A549 (cell line): ENCODE measurements around the gene NDC1. TPM values are rescaled to one million over a fixed set of nuclear protein-coding genes. Genes with fewer than 3 reads are reported as not detected.

ENCODE experiments used
- ATAC-seq, 2 experiments: fragments of 200-7000 bp in 1 of 2; fragments of >200 bp in 1 of 2; cut with Nextera tagmentation in 1 of 2; cut with Tn5 transposase in 1 of 2; 3 replicates each; pipeline versions ENCODE4 v1.8.0 to v1.9.1; 2018 to 2020; ENCODE audit warnings: mild to moderate bottlenecking in 1 of 2, moderate library complexity in 1 of 2
- CTCF ChIA-PET: fragments of 300-600 bp; sonication (Branson Sonifier 250); formaldehyde crosslinking; extraction: SDS; loops from one replicate; lab custom pipeline; 2021; ENCODE audit warnings: antibody characterized with exemption, inconsistent platforms; lab: Yijun Ruan, JAX
- POLR2A ChIA-PET: fragments of 350-600 bp; formaldehyde crosslinking; extraction: SDS; loops from one replicate; lab custom pipeline; 2021; ENCODE audit warnings: antibody characterized with exemption, inconsistent platforms; lab: Yijun Ruan, JAX
- DNase-seq, 2 experiments: peaks; one replicate each; pipeline versions ENCODE4 v3.0.0 to v3.0.0-alpha.2; 2011 to 2016; ENCODE audit warnings: low read depth in 1 of 2, low spot score in 1 of 2
- FAIRE-seq: peaks from 2 replicates; lab custom pipeline; 2011; peaks lifted over from hg19 to GRCh38; lab: Jason Lieb, UNC
- H3K27ac ChIP-seq, 2 experiments: fragments of >200 bp; sonication (Bioruptor Twin); formaldehyde crosslinking; 3 replicates each; pipeline ENCODE4 v1.5.1; 2016 to 2017
- H3K4me1 ChIP-seq: fragments of >200 bp; sonication (Bioruptor Twin); formaldehyde crosslinking; 3 replicates; pipeline ENCODE4 v1.6.1; 2016
- H3K4me2 ChIP-seq: fragments of >200 bp; sonication (Bioruptor Twin); formaldehyde crosslinking; 3 replicates; pipeline ENCODE4 v1.6.1; 2016
- H3K4me3 ChIP-seq: fragments of >200 bp; sonication (Bioruptor Twin); formaldehyde crosslinking; 3 replicates; pipeline ENCODE4 v1.5.1; 2016
- H3K9me3 ChIP-seq: fragments of >200 bp; sonication (Bioruptor Twin); formaldehyde crosslinking; 3 replicates; pipeline ENCODE4 v1.6.1; 2016
- ATOH8 ChIP-seq: fragments of 250-450 bp; sonication (Bioruptor Pico); IDR thresholded peaks from 2 replicates; pipeline ENCODE4 v1.5.0; 2020; ENCODE audit warnings: low read depth, mild to moderate bottlenecking, moderate library complexity
- CHD2 ChIP-seq: fragments of 150-350 bp; IDR thresholded peaks from 2 replicates; pipeline ENCODE4 v1.6.1; 2014; ENCODE audit warnings: low read length; ENCODE audit not compliant: partially characterized antibody
- ESRRA ChIP-seq: fragments of 150-350 bp; IDR thresholded peaks from 2 replicates; pipeline ENCODE4 v1.6.1; 2014; ENCODE audit warnings: mild to moderate bottlenecking, low read length, borderline replicate concordance
- FOXS1 ChIP-seq: fragments of 250-450 bp; sonication (Bioruptor Pico); IDR thresholded peaks from 2 replicates; pipeline ENCODE4 v1.5.0; 2020; ENCODE audit warnings: mild to moderate bottlenecking, moderate library complexity
- HOXA7 ChIP-seq: fragments of 250-450 bp; sonication (Bioruptor Pico); IDR thresholded peaks from 2 replicates; pipeline ENCODE4 v1.5.0; 2020; ENCODE audit warnings: mild to moderate bottlenecking, moderate library complexity
- HOXB5 ChIP-seq: fragments of 250-450 bp; sonication (Bioruptor Pico); IDR thresholded peaks from 2 replicates; pipeline ENCODE4 v1.5.0; 2020; ENCODE audit warnings: mild to moderate bottlenecking, moderate library complexity
- JUN ChIP-seq, 2 experiments: fragments of >200 bp; sonication (Bioruptor Twin); formaldehyde crosslinking; IDR thresholded peaks; 2 replicates in 1 of 2; 3 replicates in 1 of 2; pipeline ENCODE4 v1.6.1; 2016 to 2017
- KDM1A ChIP-seq: fragments of 200-600 bp; sonication (generic); IDR thresholded peaks from 2 replicates; pipeline ENCODE4 v1.6.1; 2016; ENCODE audit warnings: low read depth, mild to moderate bottlenecking
- MAFK ChIP-seq: fragments of 450-650 bp; IDR thresholded peaks from 2 replicates; pipeline ENCODE4 v1.6.1; 2014; ENCODE audit not compliant: partially characterized antibody
- PBX3 ChIP-seq: IDR thresholded peaks from 2 replicates; pipeline ENCODE4 v1.6.1; 2012
- POLR2A ChIP-seq: IDR thresholded peaks from 2 replicates; pipeline ENCODE4 v1.6.1; 2012; ENCODE audit warnings: mild to moderate bottlenecking, low read length
- RAD21 ChIP-seq, 2 experiments: fragments of >200 bp in 1 of 2; sonication (Bioruptor Twin) in 1 of 2; formaldehyde crosslinking in 1 of 2; IDR thresholded peaks in 1 of 2; conservative IDR thresholded peaks in 1 of 2; 2 replicates in 1 of 2; 3 replicates in 1 of 2; pipeline ENCODE4 v1.6.1; 2012 to 2018; ENCODE audit warnings: inconsistent platforms in 1 of 2
- RFX5 ChIP-seq: fragments of 450-650 bp; IDR thresholded peaks from 2 replicates; pipeline ENCODE4 v1.7.1; 2014; ENCODE audit warnings: antibody characterized with exemption, mild to moderate bottlenecking, moderate library complexity
- USF2 ChIP-seq: fragments of 450-650 bp; IDR thresholded peaks from 2 replicates; pipeline ENCODE4 v1.6.1; 2014; ENCODE audit warnings: antibody characterized with exemption
- ZSCAN20 ChIP-seq: fragments of 250-450 bp; sonication (Bioruptor Pico); IDR thresholded peaks from 2 replicates; pipeline ENCODE4 v1.8.0; 2022; ENCODE audit warnings: mild to moderate bottlenecking, moderate library complexity
- WGBS: methylation state at CpG from one replicate; pipeline ENCODE4 v1.1.6; 2017; ENCODE audit errors: missing lambda C conversion rate; 5-methylcytosine and 5-hydroxymethylcytosine counted together
- polyA plus RNA-seq, 4 experiments: library from polyadenylated mRNA; depleted of rRNA in 3 of 4; stranded (reverse); fragments of >200 nt; fragmentation: RNase III in 1 of 4; extraction: RNeasy Plus Mini Kit Qiagen cat#74134 plus additional on column Dnase treatment in 1 of 4; gene quantifications; 2 replicates in 3 of 4; 3 replicates in 1 of 4; pipeline ENCODE4 v1.2.3, GENCODE V29; 2011 to 2017
- TF ChIP-seq, protein P1 (sequence below): fragments of >200 bp; sonication (Bioruptor Twin); formaldehyde crosslinking; IDR thresholded peaks from 3 replicates; pipeline ENCODE4 v1.5.1; 2016
- TF ChIP-seq, protein P2 (sequence below): fragments of >200 bp; sonication (Bioruptor Twin); formaldehyde crosslinking; IDR thresholded peaks from 3 replicates; pipeline ENCODE4 v1.6.1; 2016

Gene NDC1
- polyA plus RNA-seq, 2 of the 4 experiments (the other 2 are of a cell fraction) = 26.4 to 49.5 TPM

DNA sequence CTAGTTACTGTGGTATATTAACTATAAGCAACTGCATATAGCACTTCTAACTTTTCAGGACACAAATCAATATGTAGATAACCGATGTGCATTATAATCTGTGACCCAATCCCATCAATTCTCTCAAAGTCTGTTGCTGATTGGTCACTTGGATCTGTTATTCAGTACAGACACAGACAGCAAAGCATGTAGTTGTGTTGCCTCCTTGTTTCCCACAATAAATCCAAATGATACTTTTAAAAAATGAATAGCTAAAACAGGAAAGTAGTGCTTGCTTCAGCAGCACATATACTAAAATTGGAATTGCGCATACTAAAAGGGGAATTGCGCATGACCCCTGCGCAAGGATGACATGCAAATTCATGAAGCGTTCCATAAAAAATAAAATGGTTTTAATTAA is 28.1 kb downstream of the NDC1 start:
- H3K27ac ChIP-seq = no peak overlapping the region
- DNase-seq (no peak), FAIRE-seq (no peak), ATAC-seq (no peak)
- ChIA-PET CTCF (interaction anchor here (0.9 to 1.3 kb wide), 2 partner anchors 324 to 325 kb away, joined by 4 read pairs; no protein-coding TSS in a partner anchor), POLR2A (no interaction called here)
- no peak overlapping the region for H3K4me3 ChIP-seq
- WGBS = 93% methylated on average over 5 of the region's 5 CpGs
- H3K4me2 ChIP-seq = no peak overlapping the region
- no peaks in the 10 kb centered on the region; the same call in 2 of the 3 replicates for H3K4me1 ChIP-seq
- no peaks in the 10 kb centered on the region for H3K9me3 ChIP-seq
- TF ChIP-seq, protein P1, sequence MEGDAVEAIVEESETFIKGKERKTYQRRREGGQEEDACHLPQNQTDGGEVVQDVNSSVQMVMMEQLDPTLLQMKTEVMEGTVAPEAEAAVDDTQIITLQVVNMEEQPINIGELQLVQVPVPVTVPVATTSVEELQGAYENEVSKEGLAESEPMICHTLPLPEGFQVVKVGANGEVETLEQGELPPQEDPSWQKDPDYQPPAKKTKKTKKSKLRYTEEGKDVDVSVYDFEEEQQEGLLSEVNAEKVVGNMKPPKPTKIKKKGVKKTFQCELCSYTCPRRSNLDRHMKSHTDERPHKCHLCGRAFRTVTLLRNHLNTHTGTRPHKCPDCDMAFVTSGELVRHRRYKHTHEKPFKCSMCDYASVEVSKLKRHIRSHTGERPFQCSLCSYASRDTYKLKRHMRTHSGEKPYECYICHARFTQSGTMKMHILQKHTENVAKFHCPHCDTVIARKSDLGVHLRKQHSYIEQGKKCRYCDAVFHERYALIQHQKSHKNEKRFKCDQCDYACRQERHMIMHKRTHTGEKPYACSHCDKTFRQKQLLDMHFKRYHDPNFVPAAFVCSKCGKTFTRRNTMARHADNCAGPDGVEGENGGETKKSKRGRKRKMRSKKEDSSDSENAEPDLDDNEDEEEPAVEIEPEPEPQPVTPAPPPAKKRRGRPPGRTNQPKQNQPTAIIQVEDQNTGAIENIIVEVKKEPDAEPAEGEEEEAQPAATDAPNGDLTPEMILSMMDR = no peak
- TF ChIP-seq HOXA7 = no peak
- TF ChIP-seq HOXB5 (CRISPR knock-in tag) = no peak
- no peak for TF ChIP-seq ZSCAN20 (CRISPR knock-in tag)
- TF ChIP-seq FOXS1 (CRISPR knock-in tag) = no peak
- no peak for TF ChIP-seq ESRRA
- TF ChIP-seq PBX3 = no peak

GRCh38 chr1:53807916-53808315 is 30.2 kb downstream of the NDC1 start:
- Histone ChIP-seq H3K4me2 (no peak overlapping the region), H3K9me3 (no peaks in the 10 kb centered on the region), H3K27ac (no peak overlapping the region), H3K4me1 (no peaks in the 10 kb centered on the region; the same call in 2 of the 3 replicates), H3K4me3 (no peak overlapping the region)
- DNase-seq (no peak), FAIRE-seq (no peak), ATAC-seq (no peak)
- TF ChIP-seq HOXB5 (CRISPR knock-in tag) (no peak), KDM1A (no peak), RFX5 (no peak), POLR2A (no peak), RAD21 (conservative IDR thresholded peaks at IDR 0.05 in 1 of 2, IDR thresholded peaks at IDR 0.05 in 1 of 2) (no peak), ESRRA (no peak), JUN (IDR thresholded peaks at IDR 0.05) (no peak), USF2 (no peak)
- WGBS = 85% methylated on average over 5 of the region's 5 CpGs
- ChIA-PET CTCF (interaction anchor here (0.5 kb wide), 1 partner anchor 877 kb away, joined by 3 read pairs; no protein-coding TSS in a partner anchor), POLR2A (no interaction called here)

- no peak for ATAC-seq
- no peak for DNase-seq
- no peak overlapping the region for H3K27ac ChIP-seq
- FAIRE-seq = no peak
- TF ChIP-seq ATOH8 (CRISPR knock-in tag) (no peak), MAFK (no peak), CHD2 (no peak)
- TF ChIP-seq, protein P2, sequence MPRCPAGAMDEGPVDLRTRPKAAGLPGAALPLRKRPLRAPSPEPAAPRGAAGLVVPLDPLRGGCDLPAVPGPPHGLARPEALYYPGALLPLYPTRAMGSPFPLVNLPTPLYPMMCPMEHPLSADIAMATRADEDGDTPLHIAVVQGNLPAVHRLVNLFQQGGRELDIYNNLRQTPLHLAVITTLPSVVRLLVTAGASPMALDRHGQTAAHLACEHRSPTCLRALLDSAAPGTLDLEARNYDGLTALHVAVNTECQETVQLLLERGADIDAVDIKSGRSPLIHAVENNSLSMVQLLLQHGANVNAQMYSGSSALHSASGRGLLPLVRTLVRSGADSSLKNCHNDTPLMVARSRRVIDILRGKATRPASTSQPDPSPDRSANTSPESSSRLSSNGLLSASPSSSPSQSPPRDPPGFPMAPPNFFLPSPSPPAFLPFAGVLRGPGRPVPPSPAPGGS = no peak
- no peak overlapping the region for H3K4me3 ChIP-seq
- H3K4me2 ChIP-seq = no peak overlapping the region
- no peaks in the 10 kb centered on the region for H3K4me1 ChIP-seq
- CTCF ChIA-PET = no interaction called here
- 70% methylated on average over 3 of the region's 3 CpGs for WGBS
- no peaks in the 10 kb centered on the region for H3K9me3 ChIP-seq
- POLR2A ChIA-PET = no interaction called here
Measured at GRCh38 chr1:53804791-53805505, 33.1 kb downstream of the NDC1 start.
